Transverse colon (tissue), 4 donors: ENCODE measurements around the gene S1PR4.

Experiments used
- POLR2AphosphoS5 ChIP-seq, 3 donors: sonication (generic); formaldehyde crosslinking; IDR thresholded peaks; one replicate each; pipeline ENCODE4 v1.6.1; 2016; ENCODE audit warnings: antibody characterized with exemption in 3 of 3
- TF ChIP-seq, protein P1 (sequence below), 5 experiments: fragments of 200-600 bp in 3 of 5; fragments of 450-650 bp in 2 of 5; sonication (generic) in 3 of 5; IDR thresholded peaks; 1 replicate in 2 of 5; 2 replicates in 3 of 5; pipeline ENCODE4 v1.5.1; 2016 to 2017; ENCODE audit warnings: antibody characterized with exemption in 5 of 5, inconsistent platforms in 3 of 5, mild to moderate bottlenecking in 2 of 5, moderate library complexity in 1 of 5

DNA sequence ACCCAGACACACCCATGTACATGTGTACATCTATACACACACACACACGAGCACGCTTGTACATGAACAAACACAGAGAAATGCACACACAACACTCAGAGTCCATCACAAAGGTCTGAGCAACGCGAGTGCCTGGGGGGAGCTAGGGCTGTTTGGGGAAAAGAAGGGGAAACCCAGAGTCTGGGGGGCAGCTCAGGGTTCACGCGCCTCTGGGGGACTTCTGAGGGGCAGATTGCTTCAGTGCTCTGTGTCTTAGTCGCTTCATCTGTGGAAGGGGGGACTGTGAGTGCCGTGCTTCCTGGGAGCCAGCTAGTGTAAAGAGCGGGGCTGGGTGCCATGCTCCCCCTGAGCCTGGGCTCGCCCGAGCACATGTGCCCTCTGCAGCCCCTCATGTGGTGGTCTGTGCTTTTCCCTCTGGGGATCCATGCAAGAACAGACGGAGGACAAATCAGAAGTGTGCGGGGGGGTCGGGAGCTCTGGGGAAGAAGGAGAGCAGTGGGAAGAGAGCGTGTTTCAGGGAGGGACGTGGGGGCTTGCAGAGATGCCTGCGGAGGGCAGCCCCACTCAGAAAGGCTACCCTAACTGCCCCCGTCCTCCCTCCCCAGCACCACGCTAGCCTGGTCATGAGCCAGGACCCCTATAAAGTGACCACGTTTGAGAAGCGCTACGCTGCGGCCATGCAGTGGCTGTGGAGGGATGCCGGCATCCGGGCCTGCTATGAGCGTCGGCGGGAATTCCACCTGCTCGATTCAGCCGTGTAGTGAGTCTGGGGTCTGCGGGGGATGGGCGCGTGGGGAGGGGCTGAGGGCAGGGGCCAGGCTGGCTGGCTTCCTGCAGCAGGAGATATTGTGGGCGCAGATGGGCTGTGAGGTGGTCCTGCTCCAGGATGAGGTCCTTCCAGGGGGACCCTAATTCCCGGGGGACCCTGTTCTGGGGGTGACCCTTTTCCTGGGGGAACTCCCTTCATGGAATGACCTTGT is 28.8 kb upstream of the S1PR4 start:
- no peak for TF ChIP-seq POLR2AphosphoS5 (IDR thresholded peaks at IDR 0.05)
- TF ChIP-seq, protein P1, sequence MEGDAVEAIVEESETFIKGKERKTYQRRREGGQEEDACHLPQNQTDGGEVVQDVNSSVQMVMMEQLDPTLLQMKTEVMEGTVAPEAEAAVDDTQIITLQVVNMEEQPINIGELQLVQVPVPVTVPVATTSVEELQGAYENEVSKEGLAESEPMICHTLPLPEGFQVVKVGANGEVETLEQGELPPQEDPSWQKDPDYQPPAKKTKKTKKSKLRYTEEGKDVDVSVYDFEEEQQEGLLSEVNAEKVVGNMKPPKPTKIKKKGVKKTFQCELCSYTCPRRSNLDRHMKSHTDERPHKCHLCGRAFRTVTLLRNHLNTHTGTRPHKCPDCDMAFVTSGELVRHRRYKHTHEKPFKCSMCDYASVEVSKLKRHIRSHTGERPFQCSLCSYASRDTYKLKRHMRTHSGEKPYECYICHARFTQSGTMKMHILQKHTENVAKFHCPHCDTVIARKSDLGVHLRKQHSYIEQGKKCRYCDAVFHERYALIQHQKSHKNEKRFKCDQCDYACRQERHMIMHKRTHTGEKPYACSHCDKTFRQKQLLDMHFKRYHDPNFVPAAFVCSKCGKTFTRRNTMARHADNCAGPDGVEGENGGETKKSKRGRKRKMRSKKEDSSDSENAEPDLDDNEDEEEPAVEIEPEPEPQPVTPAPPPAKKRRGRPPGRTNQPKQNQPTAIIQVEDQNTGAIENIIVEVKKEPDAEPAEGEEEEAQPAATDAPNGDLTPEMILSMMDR (IDR thresholded peaks at IDR 0.05) = no peak
